ENCODE results near the gene ASCL1.

DNA sequence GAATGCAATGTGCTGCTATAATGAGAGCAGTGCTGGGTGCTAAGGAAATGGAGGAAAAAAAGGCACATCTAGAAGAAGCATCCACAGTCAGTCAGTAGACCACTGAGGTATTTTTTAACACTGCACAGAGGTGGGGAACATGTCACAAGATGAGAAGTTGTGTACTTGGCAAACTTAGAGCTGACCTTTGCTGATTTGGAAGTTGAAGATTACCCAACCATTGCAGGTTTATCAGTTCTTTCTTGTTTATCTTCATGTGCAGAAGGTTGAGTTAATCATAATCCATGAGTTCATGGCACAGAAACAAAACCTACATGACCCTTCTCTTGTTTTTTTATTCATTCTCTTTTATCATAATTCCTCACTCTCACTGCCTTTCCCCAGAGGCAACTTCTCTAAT is 37.2 kb upstream of the ASCL1 start:
- TF ChIP-seq, protein P1, sequence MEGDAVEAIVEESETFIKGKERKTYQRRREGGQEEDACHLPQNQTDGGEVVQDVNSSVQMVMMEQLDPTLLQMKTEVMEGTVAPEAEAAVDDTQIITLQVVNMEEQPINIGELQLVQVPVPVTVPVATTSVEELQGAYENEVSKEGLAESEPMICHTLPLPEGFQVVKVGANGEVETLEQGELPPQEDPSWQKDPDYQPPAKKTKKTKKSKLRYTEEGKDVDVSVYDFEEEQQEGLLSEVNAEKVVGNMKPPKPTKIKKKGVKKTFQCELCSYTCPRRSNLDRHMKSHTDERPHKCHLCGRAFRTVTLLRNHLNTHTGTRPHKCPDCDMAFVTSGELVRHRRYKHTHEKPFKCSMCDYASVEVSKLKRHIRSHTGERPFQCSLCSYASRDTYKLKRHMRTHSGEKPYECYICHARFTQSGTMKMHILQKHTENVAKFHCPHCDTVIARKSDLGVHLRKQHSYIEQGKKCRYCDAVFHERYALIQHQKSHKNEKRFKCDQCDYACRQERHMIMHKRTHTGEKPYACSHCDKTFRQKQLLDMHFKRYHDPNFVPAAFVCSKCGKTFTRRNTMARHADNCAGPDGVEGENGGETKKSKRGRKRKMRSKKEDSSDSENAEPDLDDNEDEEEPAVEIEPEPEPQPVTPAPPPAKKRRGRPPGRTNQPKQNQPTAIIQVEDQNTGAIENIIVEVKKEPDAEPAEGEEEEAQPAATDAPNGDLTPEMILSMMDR (IDR thresholded peaks at IDR 0.05 in 8 of 11, conservative IDR thresholded peaks at IDR 0.05 in 3 of 11): no peak
- no peak for TF ChIP-seq POLR2A (IDR thresholded peaks at IDR 0.05)
- no peak for TF ChIP-seq POLR2AphosphoS5 (IDR thresholded peaks at IDR 0.05)
